ENCODE measurements around the gene LRRFIP1.
A peak's percentile ranks its signal among the peaks of the same experiment; 100 is the strongest.

GRCh38 chr2:237627441-237628246, at the start of gene LRRFIP1:
- TF ChIP-seq CTCF (IDR thresholded peaks at IDR 0.05 in 8 of 11, conservative IDR thresholded peaks at IDR 0.05 in 3 of 11) (peak in 1 of 11 experiments; percentile 13), POLR2A (IDR thresholded peaks at IDR 0.05) (no peak), POLR2AphosphoS5 (IDR thresholded peaks at IDR 0.05) (peak in 2 of 3 donors; percentile 30 to 33)

Measured in spleen (tissue), 7 donors.